Hematopoietic multipotent progenitor cell treated with erythropoietin and hydrocortisone succinate and interleukin-3 and kit ligand, for 8 days (in vitro differentiated cells): ENCODE results near the gene TNS3.
A peak's percentile ranks its signal among the peaks of the same experiment; 100 is the strongest.

Experiments
- DNase-seq: peaks from one replicate; pipeline ENCODE4 v3.0.0-alpha.2; 2015

Gene TNS3

DNA sequence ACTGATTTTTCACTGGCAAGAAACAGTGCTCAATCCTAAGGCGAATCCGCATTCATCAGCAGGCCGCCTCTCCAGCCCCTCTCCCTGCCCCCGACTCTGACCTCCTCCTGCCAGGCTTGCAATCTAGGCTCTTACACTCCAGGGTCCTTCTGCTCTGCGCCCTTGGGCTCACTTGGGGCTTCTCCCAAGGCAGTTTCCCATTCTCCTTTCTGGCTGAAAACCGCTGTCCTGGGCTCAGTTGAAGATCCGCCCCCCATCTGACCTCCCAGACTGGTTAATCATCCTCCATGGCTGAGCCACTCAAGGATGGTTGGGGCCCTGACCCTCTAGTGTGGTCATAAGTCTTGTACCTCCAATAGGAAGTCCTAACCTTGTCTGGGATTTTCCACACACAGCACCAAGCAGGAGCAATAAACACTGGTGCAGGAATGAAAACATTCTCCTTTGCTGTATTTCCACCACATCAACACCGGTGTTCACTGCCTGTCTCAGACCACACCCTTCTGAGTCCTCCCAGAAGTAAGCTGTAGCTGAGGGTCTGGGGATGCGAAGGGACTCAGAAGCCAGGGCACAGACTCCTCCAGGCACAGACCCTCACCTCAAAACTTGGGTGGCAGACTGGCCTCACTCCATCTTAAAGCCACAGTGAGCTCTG, 42.4 kb downstream of the TNS3 start:
- no peak for DNase-seq

GRCh38 chr7:47538846-47539311, 43.0 kb downstream of the TNS3 start:
- no peak for DNase-seq

DNA sequence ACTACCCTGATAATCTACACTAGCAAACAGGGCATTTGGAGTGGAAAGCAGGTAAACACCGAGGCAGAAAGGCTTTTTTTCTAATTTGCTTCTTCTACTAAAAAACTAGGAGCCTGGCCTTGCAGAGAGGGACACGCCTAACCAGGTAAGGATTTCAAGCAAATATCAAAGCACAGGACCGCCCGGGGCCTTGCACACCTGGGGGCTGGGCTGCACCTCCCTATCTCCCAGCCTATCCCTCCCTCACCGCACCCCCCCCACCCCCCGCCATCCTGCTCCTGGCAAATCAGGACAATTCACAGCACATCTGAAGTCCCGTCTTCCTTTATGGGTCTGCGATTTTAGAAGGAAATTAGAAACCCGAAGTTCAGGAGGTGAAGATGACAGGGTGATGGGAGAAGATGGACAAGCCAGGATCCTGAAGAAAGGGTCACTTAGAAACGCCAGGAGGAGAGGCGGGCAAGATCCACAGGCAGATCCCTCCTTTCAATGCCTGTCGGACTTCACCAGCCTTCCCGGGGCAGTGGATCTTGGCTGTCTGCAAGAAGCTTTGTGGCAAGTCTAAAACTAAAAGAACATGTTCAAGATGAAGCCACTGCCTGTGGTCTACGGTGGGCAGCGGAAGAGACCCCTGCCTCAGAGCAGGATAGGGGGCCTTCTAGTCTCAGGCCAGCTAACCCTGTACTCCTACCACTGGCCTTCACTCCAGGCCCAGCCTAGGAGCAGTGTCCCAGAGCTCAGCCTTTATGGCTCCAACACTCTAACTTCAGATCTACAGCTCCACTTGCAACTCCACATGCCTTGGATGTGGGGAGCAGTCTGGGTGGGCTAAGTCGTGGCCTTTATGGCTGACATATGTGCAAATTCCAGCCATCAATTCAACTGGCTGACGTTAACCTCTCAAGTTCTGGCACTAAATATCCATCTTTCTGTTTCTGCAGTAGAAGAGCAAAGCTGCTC, 43.9 kb downstream of the TNS3 start:
- no peak for DNase-seq

DNA sequence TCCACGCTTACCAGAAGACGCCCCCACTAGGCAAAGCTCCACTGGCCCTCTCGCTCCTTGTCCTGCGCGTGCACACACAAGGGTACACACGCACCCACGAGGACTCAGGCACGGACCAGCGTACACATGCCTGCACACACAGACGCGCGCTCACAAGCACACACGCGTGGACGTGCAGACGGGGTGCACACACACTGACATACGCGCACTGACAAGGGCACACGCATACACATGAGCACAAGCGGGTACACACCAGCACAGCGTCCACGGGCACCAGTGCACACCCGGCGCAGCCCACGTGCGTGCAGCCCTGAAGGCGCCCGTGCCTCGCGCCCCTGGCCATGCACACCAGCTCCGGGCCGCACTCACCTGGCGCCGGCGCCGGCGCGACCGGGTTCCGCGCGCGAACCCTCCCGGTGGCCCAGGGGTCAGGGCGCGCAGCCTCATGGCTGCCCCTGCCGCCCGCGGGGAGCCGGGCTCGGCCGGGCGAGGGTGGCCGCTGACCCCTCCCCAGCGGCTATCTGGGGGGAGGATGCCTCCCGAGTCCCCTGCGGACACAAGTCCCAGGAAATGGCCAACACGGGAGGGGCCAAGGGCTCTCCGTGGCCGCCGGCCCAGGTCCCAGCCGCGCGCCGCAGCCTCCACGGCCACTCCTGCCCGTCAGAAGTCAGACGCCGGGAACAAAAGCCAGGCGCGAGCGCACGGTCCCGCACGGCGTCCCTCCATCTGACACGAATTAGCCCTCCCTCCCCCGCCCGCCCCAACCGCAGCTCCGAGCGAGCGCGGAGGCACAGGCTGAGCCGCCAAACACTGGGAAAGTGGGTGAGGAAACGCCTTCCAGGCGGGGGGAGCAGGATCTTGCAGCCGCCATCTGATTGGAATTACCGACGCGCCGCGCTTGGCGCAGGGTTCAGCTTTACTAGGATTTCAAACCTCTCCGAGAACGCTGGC, 45.0 kb downstream of the TNS3 start:
- DNase-seq = no peak

DNA sequence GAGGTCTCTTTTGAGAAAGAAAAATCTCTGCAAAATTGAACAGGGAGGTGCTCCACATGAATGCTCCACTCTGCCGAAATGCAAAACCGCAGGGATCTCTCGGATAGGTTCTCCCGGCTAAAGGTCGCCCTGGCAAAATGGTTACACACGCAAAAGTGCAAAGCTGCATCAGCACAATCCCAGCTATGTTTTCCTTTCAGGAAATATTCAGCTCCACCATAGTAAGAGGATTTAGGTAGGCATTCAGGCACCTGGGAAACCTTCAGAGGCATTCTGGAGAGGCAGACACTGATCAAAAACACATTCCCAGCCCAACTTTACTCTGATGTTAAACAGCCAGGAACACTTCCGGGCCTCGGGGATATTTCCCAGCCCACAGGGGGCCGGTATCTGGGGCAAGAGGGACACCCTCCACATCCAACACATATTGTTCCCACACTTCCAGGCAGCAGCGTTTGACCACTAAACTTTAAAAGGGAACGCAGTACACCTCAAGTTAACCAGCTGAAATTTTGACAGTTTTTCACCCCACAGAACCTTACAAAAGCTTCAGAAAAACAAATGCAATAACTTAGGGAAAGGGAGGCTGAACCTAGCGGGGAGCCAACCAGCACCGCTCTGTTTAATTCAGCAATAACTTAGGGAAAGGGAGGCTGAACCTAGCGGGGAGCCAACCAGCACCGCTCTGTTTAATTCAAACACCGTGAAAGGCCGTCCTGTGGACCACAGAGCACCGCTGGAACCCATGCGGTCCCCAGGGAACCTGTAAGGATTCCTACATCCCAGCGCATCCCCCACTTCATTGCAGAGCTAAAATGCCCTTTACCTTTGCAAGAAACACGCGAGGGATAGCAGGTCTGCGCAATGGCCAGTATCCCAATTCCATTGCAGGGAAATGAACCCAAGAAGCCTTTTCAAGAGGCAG, 45.9 kb downstream of the TNS3 start:
- DNase-seq = no peak

DNA sequence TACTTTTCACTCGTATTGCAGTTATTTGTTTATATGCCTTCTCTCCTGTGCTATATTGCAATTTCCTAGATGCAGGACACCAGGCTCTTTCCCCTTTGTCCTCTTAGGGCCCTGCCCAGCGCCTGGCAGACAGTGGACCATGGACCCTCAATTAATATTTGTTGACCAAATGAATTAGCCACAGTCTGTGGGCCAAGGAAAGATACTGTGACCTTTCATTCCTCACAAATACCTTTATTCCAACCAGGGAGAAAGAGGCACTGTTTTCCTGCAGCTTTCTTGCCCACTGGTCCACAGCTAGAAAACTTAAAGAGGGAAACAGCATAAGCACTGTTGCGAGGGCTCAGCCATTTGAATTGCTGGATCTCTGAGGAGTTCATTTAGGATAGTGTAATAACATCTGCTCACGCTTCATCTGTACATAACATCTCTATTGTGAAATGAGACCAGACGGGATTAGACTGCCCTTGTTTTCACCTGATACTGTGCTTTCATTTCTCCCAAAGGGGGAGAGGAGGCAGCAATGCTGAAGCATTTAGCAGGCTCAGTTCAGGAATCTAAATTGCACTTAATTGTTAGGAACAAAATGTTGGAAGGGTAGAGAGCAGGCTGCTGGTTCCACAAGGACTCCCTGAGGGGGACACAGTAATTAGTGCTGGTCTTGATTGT, 46.7 kb downstream of the TNS3 start:
- DNase-seq = no peak

DNA sequence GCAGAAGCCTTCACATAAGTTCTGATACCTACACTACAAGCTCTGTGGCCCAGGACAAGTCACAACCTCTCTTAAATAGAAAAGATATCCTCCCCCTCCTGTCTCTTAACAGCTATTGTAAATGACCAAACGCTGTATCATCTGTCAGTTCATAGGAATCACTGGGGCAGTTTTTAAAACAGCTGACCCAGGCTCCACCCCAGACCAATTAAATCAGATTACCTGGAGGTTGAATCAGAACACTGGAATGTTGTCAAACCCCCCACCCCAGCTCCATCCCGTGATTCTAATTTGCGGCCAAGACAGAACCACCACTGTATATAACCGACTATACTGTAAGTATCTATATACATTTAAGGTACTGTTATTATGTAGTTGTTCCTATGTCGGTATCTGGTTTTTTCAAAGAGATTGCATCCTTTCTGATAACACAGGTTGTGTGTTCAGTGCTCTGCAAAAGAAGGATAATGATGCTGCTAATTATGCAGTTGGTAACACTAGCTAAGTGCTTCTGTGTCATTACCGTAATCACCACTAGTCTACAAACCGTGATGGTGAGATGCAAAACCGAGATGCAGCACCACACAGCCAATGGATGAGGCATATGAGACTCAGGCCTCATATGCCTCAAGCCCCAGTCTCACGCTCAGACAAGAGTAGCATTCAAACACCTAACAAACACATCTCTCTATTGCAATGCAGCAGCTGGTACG, 47.4 kb downstream of the TNS3 start:
- DNase-seq = no peak

DNA sequence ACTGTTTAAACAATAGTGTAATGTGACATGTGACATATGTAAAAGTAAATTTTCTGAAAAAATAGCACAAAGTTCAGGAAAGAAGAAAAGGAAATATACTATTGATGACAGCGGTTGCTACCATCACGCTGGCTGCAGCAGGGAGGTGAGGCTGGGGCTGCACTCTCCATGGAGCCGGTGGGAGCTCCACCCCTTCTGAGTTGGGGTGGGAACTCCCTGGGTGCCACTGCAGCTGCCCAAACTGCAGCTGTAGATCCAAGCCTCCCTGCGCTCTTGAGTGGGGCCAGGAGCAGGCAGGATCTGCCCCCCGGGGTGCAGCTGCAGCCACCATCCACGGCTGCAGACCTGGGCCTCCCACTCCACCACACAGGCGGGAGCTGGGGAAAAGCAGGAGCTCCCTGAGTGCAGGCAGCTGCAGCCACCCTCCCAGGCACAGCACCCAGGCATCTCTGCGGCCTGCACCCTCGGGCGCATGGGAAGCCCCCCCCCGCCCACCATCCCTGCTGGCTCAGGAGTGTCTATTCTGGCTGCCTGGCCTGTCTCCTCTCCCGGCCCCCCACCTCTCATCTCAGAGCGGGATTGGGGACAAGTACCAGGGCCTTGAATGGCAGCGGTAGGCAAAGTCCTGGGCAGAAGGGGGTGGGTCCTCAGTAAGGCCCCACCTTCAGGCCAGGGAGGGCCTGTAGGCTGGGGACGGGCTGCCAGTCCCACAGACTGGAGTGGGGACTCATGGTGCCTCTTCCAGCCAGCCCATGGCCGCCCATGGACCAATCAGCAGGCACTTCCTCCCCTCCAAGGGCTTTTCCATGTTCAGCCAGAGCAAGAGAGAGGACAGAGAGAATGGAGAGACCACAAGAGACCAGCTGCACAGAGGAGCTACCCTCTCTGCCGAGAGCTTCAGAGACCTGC, 50.1 kb downstream of the TNS3 start:
- DNase-seq = no peak

DNA sequence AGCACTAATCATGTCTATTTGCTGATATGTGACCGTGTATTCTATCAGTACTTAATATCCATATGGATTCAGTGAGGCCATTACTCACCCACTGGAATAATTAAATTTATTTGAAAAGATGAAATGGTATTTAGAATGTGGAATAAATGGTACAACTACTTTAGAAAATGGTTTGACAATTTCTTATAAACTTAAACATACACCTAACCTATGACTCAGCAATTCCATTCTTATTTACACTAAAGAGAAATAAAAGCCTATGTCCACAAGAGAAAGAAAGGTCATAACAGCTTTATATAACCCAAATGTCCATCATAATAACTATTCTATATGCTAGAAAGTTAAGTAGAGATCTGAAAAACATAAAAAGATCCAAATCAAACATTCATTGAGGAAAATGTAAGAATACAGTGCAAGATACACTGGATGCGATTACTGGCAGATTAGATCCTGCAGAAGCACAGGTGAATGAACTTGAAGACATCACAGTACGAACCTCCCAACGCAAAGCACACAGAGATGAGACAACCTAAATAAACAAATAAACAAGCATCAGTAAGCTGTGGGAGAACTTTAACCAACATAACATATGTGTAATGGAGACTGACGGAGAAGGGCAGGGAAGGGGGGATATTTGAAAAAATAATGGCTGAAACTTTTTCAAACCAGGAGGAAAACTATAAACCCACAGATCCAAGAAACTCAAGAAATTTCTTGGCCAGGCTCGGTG, 51.9 kb downstream of the TNS3 start:
- DNase-seq = no peak

- DNase-seq = no peak
Observed at GRCh38 chr7:47529405-47529804, 52.5 kb downstream of the TNS3 start.

DNA sequence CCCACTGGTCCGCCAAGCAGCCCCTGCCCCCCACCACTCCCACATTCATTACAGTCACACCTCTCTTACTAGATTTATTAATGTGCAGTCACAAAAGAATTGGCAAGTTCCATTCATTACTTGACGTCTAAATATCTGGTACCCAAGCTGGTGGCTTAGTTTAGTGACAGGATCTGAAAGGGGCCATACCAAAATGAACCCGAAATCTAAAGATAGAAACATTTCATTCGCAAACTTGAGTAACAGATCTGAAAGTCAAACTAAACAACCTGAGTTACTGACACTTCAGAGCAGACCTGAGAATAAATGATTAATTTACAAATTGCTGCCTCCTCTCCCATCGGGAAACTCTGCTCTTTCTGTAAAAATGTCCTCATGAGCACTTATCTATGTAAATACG, 53.4 kb downstream of the TNS3 start:
- no peak for DNase-seq

DNA sequence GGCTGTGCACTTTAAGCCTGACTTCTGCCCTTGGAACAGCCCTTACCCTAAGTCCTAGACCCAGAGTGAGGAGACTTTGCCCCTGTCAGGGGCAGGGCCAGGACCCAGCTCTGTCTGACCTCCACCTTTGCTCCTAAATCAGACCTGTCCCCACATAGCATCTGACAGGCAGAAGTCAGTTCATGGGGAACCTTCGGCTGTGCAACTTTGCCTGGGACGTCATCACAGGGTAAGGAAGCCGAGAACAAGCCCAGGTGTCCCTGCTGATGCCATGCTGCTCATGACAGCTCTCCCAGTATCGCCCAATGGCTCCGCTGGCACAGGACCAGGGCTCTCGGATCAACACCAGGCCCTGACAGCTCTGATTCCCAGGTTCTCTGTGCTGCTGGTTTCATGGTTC, 55.4 kb downstream of the TNS3 start:
- DNase-seq = no peak

- peak; percentile 60 for DNase-seq
Observed at GRCh38 chr7:47525066-47525623, 56.8 kb downstream of the TNS3 start.

GRCh38 chr7:47523401-47523800, 58.5 kb downstream of the TNS3 start:
- DNase-seq = no peak

GRCh38 chr7:47521816-47522561, 59.9 kb downstream of the TNS3 start:
- no peak for DNase-seq

DNA sequence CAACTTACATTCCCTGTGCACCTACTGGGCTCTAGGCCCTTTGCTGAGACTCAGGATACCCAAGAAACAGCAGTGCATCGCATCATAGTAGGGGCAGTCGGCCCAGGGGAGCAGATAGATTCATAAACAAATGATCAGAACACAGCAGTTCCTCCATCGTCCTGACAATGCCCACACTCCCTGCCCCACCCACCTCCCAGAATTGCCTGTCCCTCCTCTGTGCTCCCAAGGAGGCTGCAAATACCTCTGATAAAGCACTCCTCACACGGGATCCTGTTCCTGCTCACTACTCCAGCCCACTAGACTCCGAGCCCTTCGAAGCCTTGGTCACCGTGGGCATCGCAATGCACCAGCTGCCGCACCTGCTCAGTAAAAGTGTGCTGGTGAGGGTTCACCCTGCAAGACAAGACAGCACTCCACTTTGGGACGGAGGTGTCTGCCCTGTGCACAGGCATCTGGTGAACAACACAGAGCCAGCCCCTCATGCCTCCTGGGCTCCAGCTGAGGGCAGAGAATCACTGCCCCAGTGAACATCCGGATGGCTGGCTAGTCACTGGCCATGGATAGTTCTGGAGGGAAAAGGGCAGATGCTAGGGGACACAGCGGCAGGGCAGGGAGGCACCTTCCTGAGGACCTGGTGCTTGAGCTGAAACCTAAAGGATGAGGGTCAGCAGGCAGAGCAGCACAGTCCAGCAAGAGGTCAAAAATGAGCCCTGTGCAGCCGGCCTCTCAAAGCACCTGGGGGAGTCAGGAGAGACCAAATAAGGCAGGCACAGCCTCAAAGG, 60.7 kb downstream of the TNS3 start:
- DNase-seq = no peak

DNA sequence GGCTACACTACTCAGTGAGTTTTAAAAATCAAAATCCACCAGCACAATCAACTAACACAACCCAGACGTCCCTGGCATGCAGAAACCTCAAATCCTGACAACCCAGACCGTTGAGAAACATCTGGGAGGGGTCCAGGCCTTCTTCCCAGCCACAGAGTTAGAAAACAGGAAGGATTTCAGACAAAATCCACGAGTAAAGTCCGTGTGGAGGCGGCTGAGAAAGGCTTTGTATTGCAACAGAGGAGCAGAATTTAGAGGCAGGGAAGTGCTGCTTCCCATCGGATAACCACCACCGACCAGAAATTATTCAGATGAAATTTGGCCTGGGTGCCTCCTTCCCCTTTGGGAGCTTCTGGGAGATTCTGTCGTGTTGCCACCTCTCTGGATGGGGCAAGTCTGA, 61.5 kb downstream of the TNS3 start:
- DNase-seq = no peak
